K562 (cell line): ENCODE results near the gene ZDHHC14. TPM values are rescaled to one million over a fixed set of nuclear protein-coding genes. Genes with fewer than 3 reads are reported as not detected.
A peak's percentile ranks its signal among the peaks of the same experiment; 100 is the strongest.

Experiments used
- ATF7 ChIP-seq: fragments of 450-650 bp; IDR thresholded peaks from 2 replicates; pipeline ENCODE4 v1.7.1; 2014; ENCODE audit warnings: mild to moderate bottlenecking, moderate library complexity
- ETV5 ChIP-seq: sonication (generic); formaldehyde crosslinking; IDR thresholded peaks from 2 replicates; pipeline ENCODE4 v1.4.0; 2020; ENCODE audit warnings: low read depth, mild to moderate bottlenecking, missing genetic modification reagents
- FOXA3 ChIP-seq, 2 experiments: fragments of 450-650 bp in 1 of 2; sonication (generic) in 1 of 2; formaldehyde crosslinking; IDR thresholded peaks in 1 of 2; conservative IDR thresholded peaks in 1 of 2; 2 replicates each; pipeline versions ENCODE4 v1.4.0 to v1.8.0; 2020 to 2022; ENCODE audit warnings: mild to moderate bottlenecking in 2 of 2, missing genetic modification reagents in 1 of 2
- FOXK1 ChIP-seq: sonication (generic); formaldehyde crosslinking; IDR thresholded peaks from 2 replicates; pipeline ENCODE4 v1.8.0; 2022; ENCODE audit warnings: missing genetic modification reagents, mild to moderate bottlenecking, borderline replicate concordance
- HNRNPLL ChIP-seq: fragments of 200-400 bp; formaldehyde crosslinking; IDR thresholded peaks from 2 replicates; pipeline ENCODE4 v1.6.1; 2017; ENCODE audit warnings: low read length, low read depth, mild to moderate bottlenecking; ENCODE audit not compliant: poor library complexity, severe bottlenecking
- MCM7 ChIP-seq, 2 experiments: fragments of 450-650 bp; IDR thresholded peaks; 2 replicates each; pipeline ENCODE4 v1.6.1; 2016 to 2018
- SRF ChIP-seq, 2 experiments: fragments of 250-450, 450-650 bp in 1 of 2; sonication (Bioruptor Pico) in 1 of 2; sonication (generic) in 1 of 2; formaldehyde crosslinking; IDR thresholded peaks; 2 replicates each; pipeline versions ENCODE4 v1.5.0 to v1.5.1; 2020 to 2022; ENCODE audit warnings: mild to moderate bottlenecking in 1 of 2, missing genetic modification reagents in 1 of 2
- STAG1 ChIP-seq: sonication (generic); formaldehyde crosslinking; IDR thresholded peaks from 2 replicates; pipeline ENCODE4 v1.5.0; 2020; ENCODE audit warnings: missing genetic modification reagents, borderline replicate concordance
- TGIF2 ChIP-seq: sonication (generic); formaldehyde crosslinking; IDR thresholded peaks from 2 replicates; pipeline ENCODE4 v1.8.1; 2022; ENCODE audit warnings: mild to moderate bottlenecking, missing genetic modification reagents, moderate library complexity
- ZNF3 ChIP-seq: fragments of 250-450 bp; sonication (Bioruptor Pico); IDR thresholded peaks from 2 replicates; pipeline ENCODE4 v1.5.0; 2021; ENCODE audit warnings: mild to moderate bottlenecking, moderate library complexity
- ZNF75A ChIP-seq: fragments of 450-650 bp; formaldehyde crosslinking; IDR thresholded peaks from 2 replicates; pipeline ENCODE4 v1.4.0; 2020; ENCODE audit warnings: mild to moderate bottlenecking
- polyA plus RNA-seq, 8 experiments: library from polyadenylated mRNA; depleted of rRNA in 4 of 8; stranded (reverse) in 5 of 8; unstranded in 3 of 8; fragments of >200 nt; fragmentation: Nextera tagmentation in 2 of 8; fragmentation: Illumina TruSeq in 1 of 8; extraction: Ambion mirVana in 2 of 8; extraction: Trizol in 1 of 8; gene quantifications; 2 replicates each; pipeline versions ENCODE4 v1.2.1 to v1.2.3, GENCODE V29; 2011 to 2014; ENCODE audit warnings: inconsistent platforms in 1 of 8, missing spikeins in 1 of 8
- total RNA-seq, 7 experiments: library from RNA; depleted of rRNA in 6 of 7; stranded (reverse); fragments of >200 nt in 6 of 7; fragmentation: Illumina TruSeq in 2 of 7; extraction: Trizol in 2 of 7; gene quantifications; 2 replicates each; pipeline versions ENCODE4 v1.2.1 to v1.2.3, GENCODE V29; 2011 to 2021; ENCODE audit warnings: low replicate concordance in 1 of 7
- TF ChIP-seq, protein P1 (sequence below): fragments of 450-650 bp; IDR thresholded peaks from 2 replicates; pipeline ENCODE4 v1.6.1; 2016; ENCODE audit warnings: mild to moderate bottlenecking, moderate library complexity
- TF ChIP-seq, protein P2 (sequence below): fragments of 250-450 bp; sonication (Bioruptor Pico); IDR thresholded peaks from 2 replicates; pipeline ENCODE4 v1.5.1; 2021; ENCODE audit warnings: mild to moderate bottlenecking
- TF ChIP-seq, protein P3 (sequence below): sonication (generic); formaldehyde crosslinking; IDR thresholded peaks from 2 replicates; pipeline ENCODE4 v1.9.0; 2022; ENCODE audit warnings: mild to moderate bottlenecking, missing genetic modification reagents
- TF ChIP-seq, protein P4 (sequence below): fragments of 250-450 bp; sonication (Bioruptor Pico); IDR thresholded peaks from 2 replicates; pipeline ENCODE4 v1.8.0; 2022; ENCODE audit warnings: moderate library complexity, mild to moderate bottlenecking, inconsistent platforms

The ZDHHC14 gene
- total and polyA plus RNA-seq, 9 of the 15 experiments (the other 6 are each of a cell fraction or from before 2014, with no cell fraction given) = 0.92 to 23.1 (median 13.8) TPM

DNA sequence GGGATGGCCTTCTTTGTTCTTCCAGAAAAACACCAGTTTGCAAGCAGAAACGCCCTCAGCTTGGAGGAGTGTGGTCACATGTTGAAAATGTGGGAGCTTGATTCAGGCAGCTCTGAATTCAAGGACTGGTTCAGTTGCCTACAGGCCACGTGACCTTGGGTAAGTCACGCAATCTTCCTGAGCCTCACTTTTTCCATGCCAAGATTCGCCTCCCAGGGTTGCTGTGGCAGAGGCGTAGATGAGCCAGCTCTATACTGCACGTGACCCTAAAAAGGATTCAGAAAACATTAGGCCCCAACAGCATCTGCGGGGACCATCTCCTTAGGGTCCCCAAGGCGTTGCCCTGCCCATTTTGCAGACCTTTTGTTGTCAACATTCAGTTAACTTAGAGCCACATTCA lies 330.1 kb downstream of the ZDHHC14 start (continued):
- TF ChIP-seq STAG1 (no peak), MCM7 (IDR thresholded peaks at IDR 0.05) (no peak), ZNF75A (no peak), ETV5 (CRISPR knock-in tag) (no peak), SRF (CRISPR knock-in tag; IDR thresholded peaks at IDR 0.05) (no peak), ZNF3 (no peak), TGIF2 (CRISPR knock-in tag) (no peak), ATF7 (no peak), FOXA3 (CRISPR knock-in tag; conservative IDR thresholded peaks at IDR 0.05 in 1 of 2, IDR thresholded peaks at IDR 0.05 in 1 of 2) (no peak), FOXK1 (CRISPR knock-in tag) (no peak), HNRNPLL (no peak)
- TF ChIP-seq, protein P1, sequence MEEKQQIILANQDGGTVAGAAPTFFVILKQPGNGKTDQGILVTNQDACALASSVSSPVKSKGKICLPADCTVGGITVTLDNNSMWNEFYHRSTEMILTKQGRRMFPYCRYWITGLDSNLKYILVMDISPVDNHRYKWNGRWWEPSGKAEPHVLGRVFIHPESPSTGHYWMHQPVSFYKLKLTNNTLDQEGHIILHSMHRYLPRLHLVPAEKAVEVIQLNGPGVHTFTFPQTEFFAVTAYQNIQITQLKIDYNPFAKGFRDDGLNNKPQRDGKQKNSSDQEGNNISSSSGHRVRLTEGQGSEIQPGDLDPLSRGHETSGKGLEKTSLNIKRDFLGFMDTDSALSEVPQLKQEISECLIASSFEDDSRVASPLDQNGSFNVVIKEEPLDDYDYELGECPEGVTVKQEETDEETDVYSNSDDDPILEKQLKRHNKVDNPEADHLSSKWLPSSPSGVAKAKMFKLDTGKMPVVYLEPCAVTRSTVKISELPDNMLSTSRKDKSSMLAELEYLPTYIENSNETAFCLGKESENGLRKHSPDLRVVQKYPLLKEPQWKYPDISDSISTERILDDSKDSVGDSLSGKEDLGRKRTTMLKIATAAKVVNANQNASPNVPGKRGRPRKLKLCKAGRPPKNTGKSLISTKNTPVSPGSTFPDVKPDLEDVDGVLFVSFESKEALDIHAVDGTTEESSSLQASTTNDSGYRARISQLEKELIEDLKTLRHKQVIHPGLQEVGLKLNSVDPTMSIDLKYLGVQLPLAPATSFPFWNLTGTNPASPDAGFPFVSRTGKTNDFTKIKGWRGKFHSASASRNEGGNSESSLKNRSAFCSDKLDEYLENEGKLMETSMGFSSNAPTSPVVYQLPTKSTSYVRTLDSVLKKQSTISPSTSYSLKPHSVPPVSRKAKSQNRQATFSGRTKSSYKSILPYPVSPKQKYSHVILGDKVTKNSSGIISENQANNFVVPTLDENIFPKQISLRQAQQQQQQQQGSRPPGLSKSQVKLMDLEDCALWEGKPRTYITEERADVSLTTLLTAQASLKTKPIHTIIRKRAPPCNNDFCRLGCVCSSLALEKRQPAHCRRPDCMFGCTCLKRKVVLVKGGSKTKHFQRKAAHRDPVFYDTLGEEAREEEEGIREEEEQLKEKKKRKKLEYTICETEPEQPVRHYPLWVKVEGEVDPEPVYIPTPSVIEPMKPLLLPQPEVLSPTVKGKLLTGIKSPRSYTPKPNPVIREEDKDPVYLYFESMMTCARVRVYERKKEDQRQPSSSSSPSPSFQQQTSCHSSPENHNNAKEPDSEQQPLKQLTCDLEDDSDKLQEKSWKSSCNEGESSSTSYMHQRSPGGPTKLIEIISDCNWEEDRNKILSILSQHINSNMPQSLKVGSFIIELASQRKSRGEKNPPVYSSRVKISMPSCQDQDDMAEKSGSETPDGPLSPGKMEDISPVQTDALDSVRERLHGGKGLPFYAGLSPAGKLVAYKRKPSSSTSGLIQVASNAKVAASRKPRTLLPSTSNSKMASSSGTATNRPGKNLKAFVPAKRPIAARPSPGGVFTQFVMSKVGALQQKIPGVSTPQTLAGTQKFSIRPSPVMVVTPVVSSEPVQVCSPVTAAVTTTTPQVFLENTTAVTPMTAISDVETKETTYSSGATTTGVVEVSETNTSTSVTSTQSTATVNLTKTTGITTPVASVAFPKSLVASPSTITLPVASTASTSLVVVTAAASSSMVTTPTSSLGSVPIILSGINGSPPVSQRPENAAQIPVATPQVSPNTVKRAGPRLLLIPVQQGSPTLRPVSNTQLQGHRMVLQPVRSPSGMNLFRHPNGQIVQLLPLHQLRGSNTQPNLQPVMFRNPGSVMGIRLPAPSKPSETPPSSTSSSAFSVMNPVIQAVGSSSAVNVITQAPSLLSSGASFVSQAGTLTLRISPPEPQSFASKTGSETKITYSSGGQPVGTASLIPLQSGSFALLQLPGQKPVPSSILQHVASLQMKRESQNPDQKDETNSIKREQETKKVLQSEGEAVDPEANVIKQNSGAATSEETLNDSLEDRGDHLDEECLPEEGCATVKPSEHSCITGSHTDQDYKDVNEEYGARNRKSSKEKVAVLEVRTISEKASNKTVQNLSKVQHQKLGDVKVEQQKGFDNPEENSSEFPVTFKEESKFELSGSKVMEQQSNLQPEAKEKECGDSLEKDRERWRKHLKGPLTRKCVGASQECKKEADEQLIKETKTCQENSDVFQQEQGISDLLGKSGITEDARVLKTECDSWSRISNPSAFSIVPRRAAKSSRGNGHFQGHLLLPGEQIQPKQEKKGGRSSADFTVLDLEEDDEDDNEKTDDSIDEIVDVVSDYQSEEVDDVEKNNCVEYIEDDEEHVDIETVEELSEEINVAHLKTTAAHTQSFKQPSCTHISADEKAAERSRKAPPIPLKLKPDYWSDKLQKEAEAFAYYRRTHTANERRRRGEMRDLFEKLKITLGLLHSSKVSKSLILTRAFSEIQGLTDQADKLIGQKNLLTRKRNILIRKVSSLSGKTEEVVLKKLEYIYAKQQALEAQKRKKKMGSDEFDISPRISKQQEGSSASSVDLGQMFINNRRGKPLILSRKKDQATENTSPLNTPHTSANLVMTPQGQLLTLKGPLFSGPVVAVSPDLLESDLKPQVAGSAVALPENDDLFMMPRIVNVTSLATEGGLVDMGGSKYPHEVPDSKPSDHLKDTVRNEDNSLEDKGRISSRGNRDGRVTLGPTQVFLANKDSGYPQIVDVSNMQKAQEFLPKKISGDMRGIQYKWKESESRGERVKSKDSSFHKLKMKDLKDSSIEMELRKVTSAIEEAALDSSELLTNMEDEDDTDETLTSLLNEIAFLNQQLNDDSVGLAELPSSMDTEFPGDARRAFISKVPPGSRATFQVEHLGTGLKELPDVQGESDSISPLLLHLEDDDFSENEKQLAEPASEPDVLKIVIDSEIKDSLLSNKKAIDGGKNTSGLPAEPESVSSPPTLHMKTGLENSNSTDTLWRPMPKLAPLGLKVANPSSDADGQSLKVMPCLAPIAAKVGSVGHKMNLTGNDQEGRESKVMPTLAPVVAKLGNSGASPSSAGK = peak; percentile 11; the same call in 1 of the 2 replicates
- TF ChIP-seq, protein P2, sequence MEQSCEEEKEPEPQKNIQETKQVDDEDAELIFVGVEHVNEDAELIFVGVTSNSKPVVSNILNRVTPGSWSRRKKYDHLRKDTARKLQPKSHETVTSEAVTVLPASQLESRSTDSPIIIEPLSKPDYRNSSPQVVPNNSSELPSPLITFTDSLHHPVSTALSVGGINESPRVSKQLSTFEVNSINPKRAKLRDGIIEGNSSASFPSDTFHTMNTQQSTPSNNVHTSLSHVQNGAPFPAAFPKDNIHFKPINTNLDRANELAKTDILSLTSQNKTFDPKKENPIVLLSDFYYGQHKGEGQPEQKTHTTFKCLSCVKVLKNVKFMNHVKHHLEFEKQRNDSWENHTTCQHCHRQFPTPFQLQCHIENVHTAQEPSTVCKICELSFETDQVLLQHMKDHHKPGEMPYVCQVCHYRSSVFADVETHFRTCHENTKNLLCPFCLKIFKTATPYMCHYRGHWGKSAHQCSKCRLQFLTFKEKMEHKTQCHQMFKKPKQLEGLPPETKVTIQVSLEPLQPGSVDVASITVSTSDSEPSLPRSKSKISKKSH (CRISPR knock-in tag) = no peak
- TF ChIP-seq, protein P3, sequence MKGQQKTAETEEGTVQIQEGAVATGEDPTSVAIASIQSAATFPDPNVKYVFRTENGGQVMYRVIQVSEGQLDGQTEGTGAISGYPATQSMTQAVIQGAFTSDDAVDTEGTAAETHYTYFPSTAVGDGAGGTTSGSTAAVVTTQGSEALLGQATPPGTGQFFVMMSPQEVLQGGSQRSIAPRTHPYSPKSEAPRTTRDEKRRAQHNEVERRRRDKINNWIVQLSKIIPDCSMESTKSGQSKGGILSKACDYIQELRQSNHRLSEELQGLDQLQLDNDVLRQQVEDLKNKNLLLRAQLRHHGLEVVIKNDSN (CRISPR knock-in tag) = peak; percentile 55
- TF ChIP-seq, protein P4, sequence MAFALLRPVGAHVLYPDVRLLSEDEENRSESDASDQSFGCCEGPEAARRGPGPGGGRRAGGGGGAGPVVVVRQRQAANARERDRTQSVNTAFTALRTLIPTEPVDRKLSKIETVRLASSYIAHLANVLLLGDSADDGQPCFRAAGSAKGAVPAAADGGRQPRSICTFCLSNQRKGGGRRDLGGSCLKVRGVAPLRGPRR (CRISPR knock-in tag) = no peak
